GM12878 (cell line): ENCODE results near the gene KDF1. TPM values are rescaled to one million over a fixed set of nuclear protein-coding genes. Genes with fewer than 3 reads are reported as not detected.

Source experiments
- EP300 ChIP-seq, 2 experiments: fragments of 150-350 bp in 1 of 2; IDR thresholded peaks; 2 replicates each; pipeline ENCODE4 v1.6.1; 2011 to 2012; ENCODE audit warnings: low read depth in 2 of 2, low read length in 2 of 2, borderline replicate concordance in 1 of 2, improper control_type of control experiment in 1 of 2, inconsistent platforms in 1 of 2; ENCODE audit not compliant: control insufficient read depth in 1 of 2
- ESRRA ChIP-seq: IDR thresholded peaks from 2 replicates; pipeline ENCODE4 v1.6.1; 2012; ENCODE audit warnings: mild to moderate bottlenecking, low read length, improper control_type of control experiment
- JUND ChIP-seq: IDR thresholded peaks from 2 replicates; pipeline ENCODE4 v1.6.1; 2012; ENCODE audit warnings: low read depth, mild to moderate bottlenecking, low read length, improper control_type of control experiment, moderate library complexity
- NFXL1 ChIP-seq: fragments of 450-650 bp; IDR thresholded peaks from 2 replicates; pipeline ENCODE4 v1.6.1; 2017; ENCODE audit warnings: antibody characterized with exemption, mild to moderate bottlenecking, borderline replicate concordance
- NFYA ChIP-seq: IDR thresholded peaks from 2 replicates; pipeline ENCODE4 v1.6.1; 2011; ENCODE audit warnings: low read depth, mild to moderate bottlenecking, low read length, improper control_type of control experiment, borderline replicate concordance
- SIN3A ChIP-seq: IDR thresholded peaks from 2 replicates; pipeline ENCODE4 v1.6.1; 2012; ENCODE audit warnings: low read depth, low read length, improper control_type of control experiment
- SREBF2 ChIP-seq: IDR thresholded peaks from 2 replicates; pipeline ENCODE4 v1.6.1; 2012; ENCODE audit warnings: mild to moderate bottlenecking, low read length
- TCF3 ChIP-seq: IDR thresholded peaks from 2 replicates; pipeline ENCODE4 v1.6.1; 2012; ENCODE audit warnings: low read depth, mild to moderate bottlenecking, low read length, borderline replicate concordance; ENCODE audit not compliant: insufficient read depth
- WRNIP1 ChIP-seq: IDR thresholded peaks from 2 replicates; pipeline ENCODE4 v1.6.1; 2011; ENCODE audit warnings: low read depth, low read length, improper control_type of control experiment, borderline replicate concordance
- ZNF24 ChIP-seq: fragments of 450-650 bp; IDR thresholded peaks from 2 replicates; pipeline ENCODE4 v1.6.1; 2017; ENCODE audit warnings: antibody characterized with exemption, mild to moderate bottlenecking
- polyA plus RNA-seq, 11 experiments: library from polyadenylated mRNA; depleted of rRNA in 4 of 11; unstranded in 6 of 11; stranded (reverse) in 5 of 11; fragments of >200 nt; fragmentation: Nextera tagmentation in 4 of 11; fragmentation: Illumina TruSeq in 1 of 11; extraction: Ambion mirVana in 4 of 11; extraction: Trizol in 1 of 11; gene quantifications; 1 replicate in 1 of 11; 2 replicates in 10 of 11; pipeline versions ENCODE4 v1.2.1 to v1.2.3, GENCODE V29; 2011 to 2016; ENCODE audit warnings: inconsistent platforms in 2 of 11, missing spikeins in 2 of 11, low read depth in 1 of 11
- total RNA-seq, 4 experiments: library from RNA; depleted of rRNA in 3 of 4; stranded (reverse); fragments of >200 nt in 3 of 4; fragmentation: Illumina TruSeq in 1 of 4; extraction: Trizol in 1 of 4; gene quantifications; 2 replicates each; pipeline versions ENCODE4 v1.2.1 to v1.2.3, GENCODE V29; 2013 to 2021
- TF ChIP-seq, protein P1 (sequence below): IDR thresholded peaks from 2 replicates; pipeline ENCODE4 v1.6.1; 2012; ENCODE audit warnings: improper control_type of control experiment, low read depth, low read length; ENCODE audit not compliant: insufficient replicate concordance
- TF ChIP-seq, protein P2 (sequence below): fragments of 450-650 bp; IDR thresholded peaks from 2 replicates; pipeline ENCODE4 v1.6.1; 2017; ENCODE audit warnings: mild to moderate bottlenecking, moderate library complexity
- TF ChIP-seq, protein P3 (sequence below): fragments of 150-350 bp; IDR thresholded peaks from 2 replicates; pipeline ENCODE4 v1.6.1; 2014; ENCODE audit warnings: mild to moderate bottlenecking, low read depth, low read length
- TF ChIP-seq, protein P4 (sequence below): fragments of 450-650 bp; IDR thresholded peaks from 2 replicates; pipeline ENCODE4 v1.6.1; 2018; ENCODE audit warnings: borderline replicate concordance, mild to moderate bottlenecking; ENCODE audit not compliant: partially characterized antibody

Gene KDF1
- total and polyA plus RNA-seq, 10 of the 15 experiments (the other 5 are each of a cell fraction or from before 2014, with no cell fraction given) = 0.03 to 0.13 (median 0.04) TPM; not detected in 7

DNA sequence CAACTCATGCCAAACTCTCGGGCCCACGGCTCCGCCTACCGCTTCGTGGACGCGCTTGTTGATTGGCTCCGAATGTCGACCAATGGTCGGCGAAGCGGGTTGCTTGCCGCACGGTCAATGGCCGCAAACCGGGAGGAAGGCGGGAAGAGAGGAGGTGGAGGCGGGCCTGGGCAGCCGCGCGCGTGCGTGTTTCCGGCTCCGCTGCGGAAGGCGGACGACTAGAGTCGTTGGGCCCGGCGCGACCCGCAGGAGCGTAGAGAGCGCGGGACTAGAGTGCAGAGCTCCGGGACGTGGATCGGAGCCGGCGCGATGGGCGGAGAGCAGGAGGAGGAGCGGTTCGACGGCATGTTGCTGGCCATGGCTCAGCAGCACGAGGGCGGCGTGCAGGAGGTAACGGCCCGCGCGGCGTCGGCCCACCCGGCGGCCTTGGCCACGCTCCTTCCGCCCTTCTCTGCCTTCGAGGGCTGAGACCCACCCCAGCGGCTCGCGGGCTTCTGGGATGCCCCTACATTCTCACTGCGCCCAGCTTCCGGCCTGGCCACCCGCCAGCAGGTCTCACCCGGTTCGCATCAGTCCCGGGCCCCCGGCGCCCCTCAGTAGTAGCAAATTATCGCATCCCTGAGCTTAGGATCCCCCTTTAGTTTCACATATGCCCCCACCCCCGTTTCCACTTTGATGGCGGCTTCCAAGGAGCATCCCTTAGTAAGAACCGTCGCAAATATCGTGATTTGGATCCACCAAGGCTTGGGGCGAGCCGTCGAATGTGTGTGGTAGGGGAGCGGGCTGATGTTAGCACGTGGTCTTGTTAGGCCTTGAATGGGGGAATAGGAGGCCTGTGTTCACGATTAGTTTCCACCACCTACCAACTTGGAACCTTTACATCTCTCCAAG is 38.5 kb downstream of the KDF1 start, which contains the start of gene NUDC (continued):
- TF ChIP-seq, protein P1, sequence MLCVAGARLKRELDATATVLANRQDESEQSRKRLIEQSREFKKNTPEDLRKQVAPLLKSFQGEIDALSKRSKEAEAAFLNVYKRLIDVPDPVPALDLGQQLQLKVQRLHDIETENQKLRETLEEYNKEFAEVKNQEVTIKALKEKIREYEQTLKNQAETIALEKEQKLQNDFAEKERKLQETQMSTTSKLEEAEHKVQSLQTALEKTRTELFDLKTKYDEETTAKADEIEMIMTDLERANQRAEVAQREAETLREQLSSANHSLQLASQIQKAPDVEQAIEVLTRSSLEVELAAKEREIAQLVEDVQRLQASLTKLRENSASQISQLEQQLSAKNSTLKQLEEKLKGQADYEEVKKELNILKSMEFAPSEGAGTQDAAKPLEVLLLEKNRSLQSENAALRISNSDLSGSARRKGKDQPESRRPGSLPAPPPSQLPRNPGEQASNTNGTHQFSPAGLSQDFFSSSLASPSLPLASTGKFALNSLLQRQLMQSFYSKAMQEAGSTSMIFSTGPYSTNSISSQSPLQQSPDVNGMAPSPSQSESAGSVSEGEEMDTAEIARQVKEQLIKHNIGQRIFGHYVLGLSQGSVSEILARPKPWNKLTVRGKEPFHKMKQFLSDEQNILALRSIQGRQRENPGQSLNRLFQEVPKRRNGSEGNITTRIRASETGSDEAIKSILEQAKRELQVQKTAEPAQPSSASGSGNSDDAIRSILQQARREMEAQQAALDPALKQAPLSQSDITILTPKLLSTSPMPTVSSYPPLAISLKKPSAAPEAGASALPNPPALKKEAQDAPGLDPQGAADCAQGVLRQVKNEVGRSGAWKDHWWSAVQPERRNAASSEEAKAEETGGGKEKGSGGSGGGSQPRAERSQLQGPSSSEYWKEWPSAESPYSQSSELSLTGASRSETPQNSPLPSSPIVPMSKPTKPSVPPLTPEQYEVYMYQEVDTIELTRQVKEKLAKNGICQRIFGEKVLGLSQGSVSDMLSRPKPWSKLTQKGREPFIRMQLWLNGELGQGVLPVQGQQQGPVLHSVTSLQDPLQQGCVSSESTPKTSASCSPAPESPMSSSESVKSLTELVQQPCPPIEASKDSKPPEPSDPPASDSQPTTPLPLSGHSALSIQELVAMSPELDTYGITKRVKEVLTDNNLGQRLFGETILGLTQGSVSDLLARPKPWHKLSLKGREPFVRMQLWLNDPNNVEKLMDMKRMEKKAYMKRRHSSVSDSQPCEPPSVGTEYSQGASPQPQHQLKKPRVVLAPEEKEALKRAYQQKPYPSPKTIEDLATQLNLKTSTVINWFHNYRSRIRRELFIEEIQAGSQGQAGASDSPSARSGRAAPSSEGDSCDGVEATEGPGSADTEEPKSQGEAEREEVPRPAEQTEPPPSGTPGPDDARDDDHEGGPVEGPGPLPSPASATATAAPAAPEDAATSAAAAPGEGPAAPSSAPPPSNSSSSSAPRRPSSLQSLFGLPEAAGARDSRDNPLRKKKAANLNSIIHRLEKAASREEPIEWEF = no peak
- TF ChIP-seq SREBF2 = no peak
- TF ChIP-seq, protein P2, sequence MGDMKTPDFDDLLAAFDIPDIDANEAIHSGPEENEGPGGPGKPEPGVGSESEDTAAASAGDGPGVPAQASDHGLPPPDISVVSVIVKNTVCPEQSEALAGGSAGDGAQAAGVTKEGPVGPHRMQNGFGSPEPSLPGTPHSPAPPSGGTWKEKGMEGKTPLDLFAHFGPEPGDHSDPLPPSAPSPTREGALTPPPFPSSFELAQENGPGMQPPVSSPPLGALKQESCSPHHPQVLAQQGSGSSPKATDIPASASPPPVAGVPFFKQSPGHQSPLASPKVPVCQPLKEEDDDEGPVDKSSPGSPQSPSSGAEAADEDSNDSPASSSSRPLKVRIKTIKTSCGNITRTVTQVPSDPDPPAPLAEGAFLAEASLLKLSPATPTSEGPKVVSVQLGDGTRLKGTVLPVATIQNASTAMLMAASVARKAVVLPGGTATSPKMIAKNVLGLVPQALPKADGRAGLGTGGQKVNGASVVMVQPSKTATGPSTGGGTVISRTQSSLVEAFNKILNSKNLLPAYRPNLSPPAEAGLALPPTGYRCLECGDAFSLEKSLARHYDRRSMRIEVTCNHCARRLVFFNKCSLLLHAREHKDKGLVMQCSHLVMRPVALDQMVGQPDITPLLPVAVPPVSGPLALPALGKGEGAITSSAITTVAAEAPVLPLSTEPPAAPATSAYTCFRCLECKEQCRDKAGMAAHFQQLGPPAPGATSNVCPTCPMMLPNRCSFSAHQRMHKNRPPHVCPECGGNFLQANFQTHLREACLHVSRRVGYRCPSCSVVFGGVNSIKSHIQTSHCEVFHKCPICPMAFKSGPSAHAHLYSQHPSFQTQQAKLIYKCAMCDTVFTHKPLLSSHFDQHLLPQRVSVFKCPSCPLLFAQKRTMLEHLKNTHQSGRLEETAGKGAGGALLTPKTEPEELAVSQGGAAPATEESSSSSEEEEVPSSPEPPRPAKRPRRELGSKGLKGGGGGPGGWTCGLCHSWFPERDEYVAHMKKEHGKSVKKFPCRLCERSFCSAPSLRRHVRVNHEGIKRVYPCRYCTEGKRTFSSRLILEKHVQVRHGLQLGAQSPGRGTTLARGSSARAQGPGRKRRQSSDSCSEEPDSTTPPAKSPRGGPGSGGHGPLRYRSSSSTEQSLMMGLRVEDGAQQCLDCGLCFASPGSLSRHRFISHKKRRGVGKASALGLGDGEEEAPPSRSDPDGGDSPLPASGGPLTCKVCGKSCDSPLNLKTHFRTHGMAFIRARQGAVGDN = peak; percentile 33; the same call in 1 of the 2 replicates
- no peak for TF ChIP-seq ZNF24
- no peak for TF ChIP-seq NFXL1
- TF ChIP-seq NFYA = peak; percentile 25; the same call in 1 of the 2 replicates
- TF ChIP-seq JUND = no peak
- TF ChIP-seq ESRRA = no peak
- no peak for TF ChIP-seq TCF3
- TF ChIP-seq SIN3A = no peak; the same call in 1 of the 2 replicates
- TF ChIP-seq, protein P3, sequence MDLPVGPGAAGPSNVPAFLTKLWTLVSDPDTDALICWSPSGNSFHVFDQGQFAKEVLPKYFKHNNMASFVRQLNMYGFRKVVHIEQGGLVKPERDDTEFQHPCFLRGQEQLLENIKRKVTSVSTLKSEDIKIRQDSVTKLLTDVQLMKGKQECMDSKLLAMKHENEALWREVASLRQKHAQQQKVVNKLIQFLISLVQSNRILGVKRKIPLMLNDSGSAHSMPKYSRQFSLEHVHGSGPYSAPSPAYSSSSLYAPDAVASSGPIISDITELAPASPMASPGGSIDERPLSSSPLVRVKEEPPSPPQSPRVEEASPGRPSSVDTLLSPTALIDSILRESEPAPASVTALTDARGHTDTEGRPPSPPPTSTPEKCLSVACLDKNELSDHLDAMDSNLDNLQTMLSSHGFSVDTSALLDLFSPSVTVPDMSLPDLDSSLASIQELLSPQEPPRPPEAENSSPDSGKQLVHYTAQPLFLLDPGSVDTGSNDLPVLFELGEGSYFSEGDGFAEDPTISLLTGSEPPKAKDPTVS = no peak
- TF ChIP-seq, protein P4, sequence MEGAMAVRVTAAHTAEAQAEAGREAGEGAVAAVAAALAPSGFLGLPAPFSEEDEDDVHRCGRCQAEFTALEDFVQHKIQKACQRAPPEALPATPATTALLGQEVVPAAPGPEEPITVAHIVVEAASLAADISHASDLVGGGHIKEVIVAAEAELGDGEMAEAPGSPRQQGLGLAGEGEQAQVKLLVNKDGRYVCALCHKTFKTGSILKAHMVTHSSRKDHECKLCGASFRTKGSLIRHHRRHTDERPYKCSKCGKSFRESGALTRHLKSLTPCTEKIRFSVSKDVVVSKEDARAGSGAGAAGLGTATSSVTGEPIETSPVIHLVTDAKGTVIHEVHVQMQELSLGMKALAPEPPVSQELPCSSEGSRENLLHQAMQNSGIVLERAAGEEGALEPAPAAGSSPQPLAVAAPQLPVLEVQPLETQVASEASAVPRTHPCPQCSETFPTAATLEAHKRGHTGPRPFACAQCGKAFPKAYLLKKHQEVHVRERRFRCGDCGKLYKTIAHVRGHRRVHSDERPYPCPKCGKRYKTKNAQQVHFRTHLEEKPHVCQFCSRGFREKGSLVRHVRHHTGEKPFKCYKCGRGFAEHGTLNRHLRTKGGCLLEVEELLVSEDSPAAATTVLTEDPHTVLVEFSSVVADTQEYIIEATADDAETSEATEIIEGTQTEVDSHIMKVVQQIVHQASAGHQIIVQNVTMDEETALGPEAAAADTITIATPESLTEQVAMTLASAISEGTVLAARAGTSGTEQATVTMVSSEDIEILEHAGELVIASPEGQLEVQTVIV = peak; percentile 58
- no peak for TF ChIP-seq WRNIP1
- TF ChIP-seq EP300 (IDR thresholded peaks at IDR 0.05; ENCODE audit: borderline replicate concordance in 1 of 2, control insufficient read depth in 1 of 2, low read depth in 2 of 2, low read length in 2 of 2) = no peak
